NCI-H510A (cell line): Measurements from ENCODE around the gene DUOX1.

ENCODE experiments used
- DNase-seq: peaks from one replicate; lab custom pipeline; 2025; lab: John Stamatoyannopoulos, UW

Gene DUOX1

GRCh38 chr15:45187894-45188830 lies 58.4 kb downstream of the DUOX1 start, which contains the start of gene SHF:
TSS of gene SHF (minus strand) at chr15:45187966. CDS start at chr15:45187951, 15 bp downstream.
- DNase-seq: peak; percentile 53

GRCh38 chr15:45197512-45197911 lies 67.7 kb downstream of the DUOX1 start:
- DNase-seq: no peak

GRCh38 chr15:45198337-45199135 lies 68.7 kb downstream of the DUOX1 start:
- no peak for DNase-seq

- DNase-seq: no peak
Observed at GRCh38 chr15:45199136-45199810, 69.5 kb downstream of the DUOX1 start.

GRCh38 chr15:45200001-45200798 lies 70.4 kb downstream of the DUOX1 start:
- peak; percentile 78 for DNase-seq

- no peak for DNase-seq
Observed at GRCh38 chr15:45200799-45201556, 71.2 kb downstream of the DUOX1 start.

- DNase-seq: no peak
Observed at GRCh38 chr15:45201557-45201859, 71.7 kb downstream of the DUOX1 start.

- no peak for DNase-seq
Observed at GRCh38 chr15:45201869-45202268, 72.1 kb downstream of the DUOX1 start.

GRCh38 chr15:45203182-45203581 lies 73.4 kb downstream of the DUOX1 start:
- DNase-seq: no peak

- DNase-seq: no peak
Observed at GRCh38 chr15:45205192-45205591, 75.4 kb downstream of the DUOX1 start.

- no peak for DNase-seq
Observed at GRCh38 chr15:45212493-45212892, 82.7 kb downstream of the DUOX1 start.
